Progenitor cell of endocrine pancreas (in vitro differentiated cells): ENCODE results near the gene PRPF40B. TPM values are rescaled to one million over a fixed set of nuclear protein-coding genes. Genes with fewer than 3 reads are reported as not detected.

Experiments
- DNase-seq: peaks from one replicate; pipeline ENCODE4 v3.0.0; 2021; ENCODE audit warnings: low spot score; ENCODE audit not compliant: unreplicated experiment
- H3K27ac Mint-ChIP-seq: 2 replicates; pipeline ENCODE4 v1.8.0; 2021; ENCODE audit warnings: mild to moderate bottlenecking, moderate library complexity, mixed read lengths
- H3K27me3 Mint-ChIP-seq: 2 replicates; pipeline ENCODE4 v1.8.0; 2021; ENCODE audit warnings: mixed read lengths
- H3K36me3 Mint-ChIP-seq: 2 replicates; pipeline ENCODE4 v1.8.0; 2022; ENCODE audit warnings: mixed read lengths; ENCODE audit not compliant: insufficient read depth
- H3K4me1 Mint-ChIP-seq: 2 replicates; pipeline ENCODE4 v1.8.0; 2021; ENCODE audit warnings: low read depth, mixed read lengths
- H3K4me3 Mint-ChIP-seq: 2 replicates; pipeline ENCODE4 v1.8.0; 2021; ENCODE audit warnings: low read depth, mild to moderate bottlenecking, moderate library complexity, mixed read lengths
- H3K9me3 Mint-ChIP-seq: 2 replicates; pipeline ENCODE4 v1.8.0; 2021; ENCODE audit warnings: low read depth, mixed read lengths
- CTCF ChIP-seq: fragments of 200-600 bp; sonication (generic); IDR thresholded peaks from one replicate; pipeline ENCODE4 v1.5.0; 2021; ENCODE audit warnings: antibody characterized with exemption, mild to moderate bottlenecking; ENCODE audit not compliant: unreplicated experiment
- total RNA-seq: library from RNA; stranded (reverse); gene quantifications from 2 replicates; pipeline ENCODE4 v1.2.1, GENCODE V29; 2021

The PRPF40B gene
- total RNA-seq, 1 donor from 2014 or later, result 63.4 TPM

- Mint-ChIP-seq H3K4me1 (peaks cover 34% of the 10 kb centered on the region), H3K4me3 (no peak overlapping the region), H3K36me3 (no peaks in the 10 kb centered on the region), H3K27ac (peak overlapping the region; percentile 96), H3K9me3 (no peaks in the 10 kb centered on the region), H3K27me3 (no peaks in the 10 kb centered on the region)
- DNase-seq, result no peak
- no peak for TF ChIP-seq CTCF
These were observed 51.1 kb downstream of the PRPF40B start for GRCh38 chr12:49674318-49674981.

DNA sequence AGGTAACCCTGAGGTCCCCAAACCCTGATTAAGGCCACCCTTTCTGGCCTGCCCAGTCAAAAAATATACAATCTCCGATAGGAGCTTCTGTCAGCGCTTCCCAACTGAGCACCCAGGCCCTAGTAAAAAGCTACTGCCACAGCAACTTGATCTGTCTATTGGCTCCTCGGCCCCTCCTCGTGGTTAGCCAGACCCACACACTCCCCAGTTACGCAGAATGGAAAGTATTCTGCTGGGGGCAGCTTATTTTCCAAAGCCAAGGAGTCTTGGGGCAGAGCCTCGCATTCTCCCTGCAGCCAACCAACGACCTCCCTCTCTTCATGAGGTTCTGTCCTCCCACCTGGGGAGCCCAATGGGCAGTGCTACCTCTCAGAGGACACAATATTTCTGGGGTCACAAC is 51.8 kb downstream of the PRPF40B start:
- Mint-ChIP-seq H3K36me3 (no peaks in the 10 kb centered on the region), H3K4me3 (no peak overlapping the region), H3K4me1 (peaks cover 34% of the 10 kb centered on the region), H3K27me3 (no peaks in the 10 kb centered on the region), H3K9me3 (no peaks in the 10 kb centered on the region), H3K27ac (no peak overlapping the region)
- TF ChIP-seq CTCF, result no peak
- no peak for DNase-seq

- Mint-ChIP-seq H3K4me1 (peaks cover 21% of the 10 kb centered on the region), H3K27ac (no peak overlapping the region), H3K36me3 (no peaks in the 10 kb centered on the region), H3K4me3 (no peak overlapping the region), H3K27me3 (no peaks in the 10 kb centered on the region), H3K9me3 (no peaks in the 10 kb centered on the region)
- no peak for DNase-seq
- TF ChIP-seq CTCF, result no peak
These were observed 55.4 kb downstream of the PRPF40B start for GRCh38 chr12:49678711-49679110.

DNA sequence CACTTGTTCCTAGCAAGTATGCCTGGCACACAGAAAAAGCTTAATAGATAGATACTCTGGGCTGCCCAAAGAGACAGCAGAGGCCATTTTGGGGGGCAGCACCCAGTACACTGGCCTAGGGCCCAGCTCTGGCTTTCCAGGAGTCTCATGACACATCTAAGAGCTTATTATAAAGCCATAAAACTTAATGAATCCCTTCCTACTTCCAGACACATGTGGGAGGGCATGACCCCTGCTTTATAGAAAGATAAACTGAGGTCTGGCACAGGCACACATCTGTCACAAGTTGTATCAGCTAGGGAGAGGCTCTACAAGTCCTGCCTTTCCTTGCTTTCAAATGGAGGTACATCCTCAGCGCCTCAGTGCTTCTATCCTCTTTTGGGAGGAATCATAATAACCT is 56.7 kb downstream of the PRPF40B start:
- Mint-ChIP-seq H3K27ac (no peak overlapping the region), H3K36me3 (no peaks in the 10 kb centered on the region), H3K4me1 (peaks cover 15% of the 10 kb centered on the region), H3K27me3 (no peaks in the 10 kb centered on the region), H3K4me3 (no peak overlapping the region), H3K9me3 (no peaks in the 10 kb centered on the region)
- TF ChIP-seq CTCF, result no peak
- DNase-seq, result no peak

DNA sequence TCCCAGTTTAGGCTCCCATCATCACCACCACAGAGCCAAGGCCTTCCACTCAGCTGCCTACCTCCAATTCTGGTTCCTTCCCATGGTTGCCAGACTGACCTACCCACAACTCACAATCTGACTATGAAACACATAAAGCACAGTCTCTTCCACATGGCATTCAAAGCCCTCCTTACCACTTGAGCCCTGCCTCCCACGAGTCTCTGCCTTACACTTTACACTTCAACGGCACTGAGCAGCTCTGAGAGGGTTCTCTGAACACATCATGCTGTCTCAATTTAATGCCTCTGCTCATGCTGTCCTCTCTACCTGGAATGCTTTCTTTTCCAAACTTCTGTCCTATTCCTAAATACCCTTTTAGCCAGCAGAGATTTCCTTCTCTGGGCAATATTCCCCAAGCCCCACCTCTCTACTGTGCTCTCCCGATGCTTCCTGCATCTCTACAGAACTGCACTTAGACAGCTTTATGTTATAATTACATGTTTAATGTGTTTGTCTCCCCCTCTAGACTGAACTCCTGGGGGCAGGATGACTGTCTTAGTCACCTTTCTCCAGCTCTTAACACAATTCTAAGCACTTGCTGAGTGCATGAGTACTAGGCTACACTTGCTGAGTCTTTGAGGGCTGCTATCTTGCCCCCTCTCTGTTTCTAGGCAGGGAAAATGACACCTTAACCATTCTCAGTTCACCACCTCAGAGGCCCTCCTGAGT is 60.4 kb downstream of the PRPF40B start:
- no peak for DNase-seq
- H3K9me3 Mint-ChIP-seq, result no peaks in the 10 kb centered on the region
- H3K27me3 Mint-ChIP-seq, result no peaks in the 10 kb centered on the region
- H3K4me3 Mint-ChIP-seq, result no peak overlapping the region
- peaks cover 2% of the 10 kb centered on the region for H3K4me1 Mint-ChIP-seq
- no peaks in the 10 kb centered on the region for H3K36me3 Mint-ChIP-seq
- H3K27ac Mint-ChIP-seq, result no peak overlapping the region
- no peak for TF ChIP-seq CTCF
